Left kidney (tissue), 2 donors: ENCODE data around the gene JMJD1C. TPM values are rescaled to one million over a fixed set of nuclear protein-coding genes. Genes with fewer than 3 reads are reported as not detected.
"Not testable (repeated sequence)": the region's sequence is repeated elsewhere in the genome, so short reads cannot be mapped to it uniquely, and the experiment has no call there.

Experiments used
- DNase-seq: peaks from one replicate; pipeline ENCODE4 v3.0.0-alpha.2; 2013
- polyA plus RNA-seq: library from polyadenylated mRNA; unstranded; fragments of 120-200 nt; gene quantifications from one replicate; pipeline ENCODE4 v1.2.1, GENCODE V29; 2013; ENCODE audit not compliant: insufficient read length

Gene JMJD1C
- polyA plus RNA-seq, 1 donor, result 119 TPM

- DNase-seq, result no peak
These were observed 53.5 kb downstream of the JMJD1C start for GRCh38 chr10:63412304-63412703.

GRCh38 chr10:63410633-63411032 is 55.1 kb downstream of the JMJD1C start:
- DNase-seq, result no peak

- no peak for DNase-seq
These were observed 56.2 kb downstream of the JMJD1C start for GRCh38 chr10:63409465-63410027.

GRCh38 chr10:63407136-63407662 is 58.6 kb downstream of the JMJD1C start:
- no peak for DNase-seq

- no peak for DNase-seq
These were observed 69.5 kb downstream of the JMJD1C start for GRCh38 chr10:63396133-63396761.

GRCh38 chr10:63393050-63393449 is 72.7 kb downstream of the JMJD1C start:
- DNase-seq, result no peak

GRCh38 chr10:63392224-63392623 is 73.6 kb downstream of the JMJD1C start:
- no peak for DNase-seq

GRCh38 chr10:63391812-63392211 is 74.0 kb downstream of the JMJD1C start:
- no peak for DNase-seq

- no peak for DNase-seq
These were observed 75.3 kb downstream of the JMJD1C start for GRCh38 chr10:63390521-63390920.

GRCh38 chr10:63388421-63389031 is 77.3 kb downstream of the JMJD1C start:
- no peak for DNase-seq

- no peak for DNase-seq
These were observed 80.5 kb downstream of the JMJD1C start for GRCh38 chr10:63385254-63385653.

- DNase-seq, result no peak
These were observed 81.1 kb downstream of the JMJD1C start for GRCh38 chr10:63384675-63385074.

GRCh38 chr10:63384001-63384400 is 81.8 kb downstream of the JMJD1C start:
- no peak for DNase-seq

- no peak for DNase-seq
These were observed 82.6 kb downstream of the JMJD1C start for GRCh38 chr10:63383141-63383540.

GRCh38 chr10:63382066-63382465 is 83.7 kb downstream of the JMJD1C start:
- DNase-seq, result no peak

GRCh38 chr10:63377305-63377661 is 88.5 kb downstream of the JMJD1C start:
- not testable (repeated sequence) for DNase-seq

GRCh38 chr10:63376560-63377304 is 89.0 kb downstream of the JMJD1C start:
- no peak for DNase-seq

GRCh38 chr10:63375859-63376258 is 89.9 kb downstream of the JMJD1C start:
- no peak for DNase-seq

- no peak for DNase-seq
These were observed 90.3 kb downstream of the JMJD1C start for GRCh38 chr10:63375458-63375857.

- DNase-seq, result no peak
These were observed 90.8 kb downstream of the JMJD1C start for GRCh38 chr10:63374991-63375390.

- DNase-seq, result no peak
These were observed 92.6 kb downstream of the JMJD1C start for GRCh38 chr10:63373176-63373575.

- no peak for DNase-seq
These were observed 96.1 kb downstream of the JMJD1C start for GRCh38 chr10:63369711-63370110.

GRCh38 chr10:63368365-63368764 is 97.4 kb downstream of the JMJD1C start:
- DNase-seq, result no peak
